Measurements from ENCODE around the gene TRIM44. TPM values are rescaled to one million over a fixed set of nuclear protein-coding genes. Genes with fewer than 3 reads are reported as not detected.

The TRIM44 gene
- total RNA-seq, 1 experiment from 2014 or later = 33.4 TPM

DNA sequence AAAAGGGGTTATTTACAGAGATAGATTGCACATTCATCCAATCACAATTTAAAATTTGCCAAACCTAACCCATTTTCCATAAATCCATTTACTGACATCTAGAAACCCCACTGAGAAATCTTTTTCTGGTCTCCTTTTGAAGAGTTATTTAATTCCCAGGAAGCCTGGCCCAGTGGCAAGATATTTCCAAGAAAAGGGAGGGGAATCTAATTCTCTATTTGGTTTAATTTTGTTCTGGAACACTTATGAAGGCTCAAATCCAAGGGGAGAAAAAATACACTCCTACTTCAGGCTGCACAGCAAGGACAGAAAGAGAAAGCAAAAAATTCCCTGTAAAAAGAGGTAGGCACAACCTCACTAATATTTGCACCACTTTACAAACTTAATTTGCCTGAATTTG lies 193.1 kb downstream of the TRIM44 start:
- no TSS peak for BruUV-seq (replicated peaks)
- ATAC-seq = no peak
- RAD21 ChIA-PET (ENCODE audit: low non-redundant PET in 1 of 2, low total read pairs in 2 of 2, uncharacterized antibody in 2 of 2, unreplicated experiment in 2 of 2) = no interaction called here

More for the DNA sequence above, 193.1 kb downstream of the TRIM44 start:
- no peak overlapping the region for H3K27ac ChIP-seq (ENCODE audit: low read depth, low read length)
- no peak for TF ChIP-seq EZH2 (IDR thresholded peaks at IDR 0.05)
- no peak for TF ChIP-seq SP1 (IDR thresholded peaks at IDR 0.05; ENCODE audit: low read depth)
- TF ChIP-seq FOSL1 (IDR thresholded peaks at IDR 0.05; ENCODE audit: low read depth) = no peak
- TF ChIP-seq JUND (IDR thresholded peaks at IDR 0.05) = no peak
- TF ChIP-seq, protein P1, sequence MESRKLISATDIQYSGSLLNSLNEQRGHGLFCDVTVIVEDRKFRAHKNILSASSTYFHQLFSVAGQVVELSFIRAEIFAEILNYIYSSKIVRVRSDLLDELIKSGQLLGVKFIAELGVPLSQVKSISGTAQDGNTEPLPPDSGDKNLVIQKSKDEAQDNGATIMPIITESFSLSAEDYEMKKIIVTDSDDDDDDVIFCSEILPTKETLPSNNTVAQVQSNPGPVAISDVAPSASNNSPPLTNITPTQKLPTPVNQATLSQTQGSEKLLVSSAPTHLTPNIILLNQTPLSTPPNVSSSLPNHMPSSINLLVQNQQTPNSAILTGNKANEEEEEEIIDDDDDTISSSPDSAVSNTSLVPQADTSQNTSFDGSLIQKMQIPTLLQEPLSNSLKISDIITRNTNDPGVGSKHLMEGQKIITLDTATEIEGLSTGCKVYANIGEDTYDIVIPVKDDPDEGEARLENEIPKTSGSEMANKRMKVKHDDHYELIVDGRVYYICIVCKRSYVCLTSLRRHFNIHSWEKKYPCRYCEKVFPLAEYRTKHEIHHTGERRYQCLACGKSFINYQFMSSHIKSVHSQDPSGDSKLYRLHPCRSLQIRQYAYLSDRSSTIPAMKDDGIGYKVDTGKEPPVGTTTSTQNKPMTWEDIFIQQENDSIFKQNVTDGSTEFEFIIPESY (IDR thresholded peaks at IDR 0.05; ENCODE audit: extremely low read depth, insufficient replicate concordance, low read length) = no peak
- TF ChIP-seq EGR1 (IDR thresholded peaks at IDR 0.05; ENCODE audit: low read depth) = no peak
- TF ChIP-seq CBX3 (IDR thresholded peaks at IDR 0.05; ENCODE audit: low read depth) = no peak
- TF ChIP-seq RAD21 (IDR thresholded peaks at IDR 0.05; ENCODE audit: low read depth) = no peak
- no peak for TF ChIP-seq ELF1 (IDR thresholded peaks at IDR 0.05; ENCODE audit: borderline replicate concordance, low read depth)
- no peak for TF ChIP-seq SRF (IDR thresholded peaks at IDR 0.05; ENCODE audit: low read depth)
- TF ChIP-seq CEBPB (IDR thresholded peaks at IDR 0.05; ENCODE audit: low read depth) = no peak
- no peak for TF ChIP-seq TCF7L2 (IDR thresholded peaks at IDR 0.05; ENCODE audit: borderline replicate concordance, extremely low read depth, insufficient read depth, insufficient read length)
- TF ChIP-seq, protein P2, sequence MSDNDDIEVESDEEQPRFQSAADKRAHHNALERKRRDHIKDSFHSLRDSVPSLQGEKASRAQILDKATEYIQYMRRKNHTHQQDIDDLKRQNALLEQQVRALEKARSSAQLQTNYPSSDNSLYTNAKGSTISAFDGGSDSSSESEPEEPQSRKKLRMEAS (IDR thresholded peaks at IDR 0.05) = no peak
- TF ChIP-seq, protein P3, sequence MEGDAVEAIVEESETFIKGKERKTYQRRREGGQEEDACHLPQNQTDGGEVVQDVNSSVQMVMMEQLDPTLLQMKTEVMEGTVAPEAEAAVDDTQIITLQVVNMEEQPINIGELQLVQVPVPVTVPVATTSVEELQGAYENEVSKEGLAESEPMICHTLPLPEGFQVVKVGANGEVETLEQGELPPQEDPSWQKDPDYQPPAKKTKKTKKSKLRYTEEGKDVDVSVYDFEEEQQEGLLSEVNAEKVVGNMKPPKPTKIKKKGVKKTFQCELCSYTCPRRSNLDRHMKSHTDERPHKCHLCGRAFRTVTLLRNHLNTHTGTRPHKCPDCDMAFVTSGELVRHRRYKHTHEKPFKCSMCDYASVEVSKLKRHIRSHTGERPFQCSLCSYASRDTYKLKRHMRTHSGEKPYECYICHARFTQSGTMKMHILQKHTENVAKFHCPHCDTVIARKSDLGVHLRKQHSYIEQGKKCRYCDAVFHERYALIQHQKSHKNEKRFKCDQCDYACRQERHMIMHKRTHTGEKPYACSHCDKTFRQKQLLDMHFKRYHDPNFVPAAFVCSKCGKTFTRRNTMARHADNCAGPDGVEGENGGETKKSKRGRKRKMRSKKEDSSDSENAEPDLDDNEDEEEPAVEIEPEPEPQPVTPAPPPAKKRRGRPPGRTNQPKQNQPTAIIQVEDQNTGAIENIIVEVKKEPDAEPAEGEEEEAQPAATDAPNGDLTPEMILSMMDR (IDR thresholded peaks at IDR 0.05 in 2 of 3, conservative IDR thresholded peaks at IDR 0.05 in 1 of 3; ENCODE audit: borderline replicate concordance in 1 of 3, insufficient read depth in 1 of 3, low read depth in 2 of 3, low read length in 2 of 3) = no peak
- TF ChIP-seq POLR2A (IDR thresholded peaks at IDR 0.05; ENCODE audit: borderline replicate concordance, extremely low read depth, insufficient read depth, insufficient read length) = no peak
- TF ChIP-seq EZH2phosphoT487 (IDR thresholded peaks at IDR 0.05; ENCODE audit: borderline replicate concordance) = no peak
- DNase-seq (ENCODE audit: low read depth, low spot score) = no peak
- H3K9me3 ChIP-seq (ENCODE audit: control insufficient read depth in 1 of 2, insufficient read depth in 1 of 2, low read depth in 1 of 2, low read length in 2 of 2) = no peaks in the 10 kb centered on the region
- no peaks in the 10 kb centered on the region for H3K79me2 ChIP-seq (ENCODE audit: insufficient read depth, low read length)
- intact Hi-C loops (cut with micrococcal nuclease) = no loop called here
- no peak overlapping the region for H3K4me3 ChIP-seq (replicated peaks in 1 of 2; ENCODE audit: low read depth in 1 of 2, low read length in 2 of 2)
- H3K4me1 ChIP-seq (ENCODE audit: control insufficient read depth in 1 of 2, insufficient read depth in 2 of 2, low read length in 2 of 2) = no peaks in the 10 kb centered on the region
- H3K27me3 ChIP-seq (ENCODE audit: insufficient read depth, low read length) = no peaks in the 10 kb centered on the region
- no peak overlapping the region for H3K9ac ChIP-seq (ENCODE audit: low read length)
- H3K36me3 ChIP-seq (ENCODE audit: control insufficient read depth in 1 of 2, insufficient read depth in 2 of 2, low read length in 2 of 2) = no peaks in the 10 kb centered on the region
- no peaks in the 10 kb centered on the region for H3K9me2 ChIP-seq (ENCODE audit: insufficient read depth)
- ChIA-PET POLR2A (no interaction called here), CTCF (no interaction called here)
- H3K4me2 ChIP-seq (ENCODE audit: low read length) = no peak overlapping the region
- no peak overlapping the region for H2AFZ ChIP-seq (ENCODE audit: low read depth, low read length, poor library complexity, severe bottlenecking)
- no peaks in the 10 kb centered on the region for H4K20me1 ChIP-seq (ENCODE audit: insufficient read depth)

Data from HCT116 (cell line).